Measurements from ENCODE around the gene KRT72. TPM values are rescaled to one million over a fixed set of nuclear protein-coding genes. Genes with fewer than 3 reads are reported as not detected.

KRT72 gene
- total and polyA plus RNA-seq, 2 of the 13 experiments (the other 11 are each of a cell fraction or from before 2014, with no cell fraction given): not detected

DNA sequence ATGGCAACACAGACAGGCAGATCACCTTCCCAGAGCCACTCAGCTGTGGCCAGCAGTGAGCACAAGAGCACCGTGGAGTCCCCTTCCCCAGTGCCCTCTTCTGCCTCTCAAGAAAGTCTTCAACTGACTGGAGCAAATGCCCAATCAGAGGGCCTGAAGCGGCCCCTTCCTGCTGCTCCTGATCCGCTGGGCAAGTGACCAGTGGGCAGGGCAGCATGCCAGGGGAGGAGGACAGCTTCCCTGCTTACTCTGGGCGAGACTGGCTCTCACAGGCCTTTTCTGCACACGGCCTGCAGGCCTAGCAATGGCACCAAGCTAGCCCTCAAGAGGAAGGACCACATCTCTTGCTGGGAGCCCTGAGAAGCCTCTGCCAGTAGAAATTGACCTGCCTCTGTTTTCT lies 49.2 kb downstream of the KRT72 start (continued):
- TF ChIP-seq, protein P1, sequence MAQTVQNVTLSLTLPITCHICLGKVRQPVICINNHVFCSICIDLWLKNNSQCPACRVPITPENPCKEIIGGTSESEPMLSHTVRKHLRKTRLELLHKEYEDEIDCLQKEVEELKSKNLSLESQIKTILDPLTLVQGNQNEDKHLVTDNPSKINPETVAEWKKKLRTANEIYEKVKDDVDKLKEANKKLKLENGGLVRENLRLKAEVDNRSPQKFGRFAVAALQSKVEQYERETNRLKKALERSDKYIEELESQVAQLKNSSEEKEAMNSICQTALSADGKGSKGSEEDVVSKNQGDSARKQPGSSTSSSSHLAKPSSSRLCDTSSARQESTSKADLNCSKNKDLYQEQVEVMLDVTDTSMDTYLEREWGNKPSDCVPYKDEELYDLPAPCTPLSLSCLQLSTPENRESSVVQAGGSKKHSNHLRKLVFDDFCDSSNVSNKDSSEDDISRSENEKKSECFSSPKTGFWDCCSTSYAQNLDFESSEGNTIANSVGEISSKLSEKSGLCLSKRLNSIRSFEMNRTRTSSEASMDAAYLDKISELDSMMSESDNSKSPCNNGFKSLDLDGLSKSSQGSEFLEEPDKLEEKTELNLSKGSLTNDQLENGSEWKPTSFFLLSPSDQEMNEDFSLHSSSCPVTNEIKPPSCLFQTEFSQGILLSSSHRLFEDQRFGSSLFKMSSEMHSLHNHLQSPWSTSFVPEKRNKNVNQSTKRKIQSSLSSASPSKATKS (CRISPR knock-in tag; IDR thresholded peaks at IDR 0.05): no peak
- TF ChIP-seq, protein P2, sequence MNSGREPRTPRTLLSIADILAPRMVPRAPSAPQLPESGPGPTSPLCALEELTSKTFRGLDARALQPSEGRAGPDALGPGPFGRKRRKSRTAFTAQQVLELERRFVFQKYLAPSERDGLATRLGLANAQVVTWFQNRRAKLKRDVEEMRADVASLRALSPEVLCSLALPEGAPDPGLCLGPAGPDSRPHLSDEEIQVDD (CRISPR knock-in tag; IDR thresholded peaks at IDR 0.05; ENCODE audit: borderline replicate concordance): no peak
- TF ChIP-seq ZIK1 (CRISPR knock-in tag; IDR thresholded peaks at IDR 0.05; ENCODE audit: borderline replicate concordance, low read depth) (no peak), ZBTB1 (CRISPR knock-in tag; IDR thresholded peaks at IDR 0.05; ENCODE audit: borderline replicate concordance) (no peak), ZNF772 (CRISPR knock-in tag; IDR thresholded peaks at IDR 0.05) (no peak), MTF1 (CRISPR knock-in tag; IDR thresholded peaks at IDR 0.05) (no peak)

DNA sequence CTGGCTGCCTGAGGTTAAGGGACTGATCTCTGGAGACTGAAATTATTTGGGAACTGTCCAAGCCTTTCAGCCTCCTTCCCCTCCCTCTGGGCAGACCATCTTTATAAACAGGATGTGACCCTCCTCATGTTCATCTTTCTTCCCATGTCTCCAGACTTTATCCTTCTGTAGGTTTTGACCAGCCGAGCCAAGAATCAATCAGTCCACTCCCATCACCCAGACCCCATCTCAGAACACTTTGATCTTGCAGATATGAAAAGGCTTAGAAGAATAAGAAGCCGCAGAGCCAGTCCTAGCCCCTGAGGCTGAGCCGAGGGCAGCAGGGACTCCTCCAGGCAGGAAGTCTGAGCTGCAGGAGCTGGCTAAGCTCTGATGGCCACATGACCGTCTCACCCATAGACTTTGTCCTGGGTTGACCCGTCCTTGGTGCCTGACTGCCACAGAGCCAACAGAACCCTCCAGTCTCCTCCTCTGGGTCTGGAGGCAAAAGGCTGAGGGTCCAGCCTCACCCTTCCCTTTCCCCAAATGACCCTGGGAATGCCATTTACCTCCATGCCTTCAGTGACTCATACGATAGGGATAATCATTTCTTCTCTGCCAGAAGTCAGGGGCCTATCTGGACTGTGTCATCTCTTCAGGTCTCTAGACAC lies 49.9 kb downstream of the KRT72 start:
- DNase-seq (ENCODE audit: low spot score): no peak
- 14% methylated on average over 4 of the region's 6 CpGs for WGBS (ENCODE audit: low lambda C conversion rate)
- Histone ChIP-seq H3K9ac (ENCODE audit: insufficient read depth, low read depth, low read length) (no peak overlapping the region), H3K79me2 (ENCODE audit: insufficient read depth, low read length) (no peaks in the 10 kb centered on the region), H3K36me3 (replicated peaks in 1 of 2; ENCODE audit: control insufficient read depth in 1 of 2, insufficient read depth in 2 of 2, low read length in 2 of 2) (no peaks in the 10 kb centered on the region), H3K4me1 (ENCODE audit: insufficient read depth, low read length) (no peaks in the 10 kb centered on the region), H3K27me3 (ENCODE audit: control insufficient read depth in 1 of 2, insufficient read depth in 2 of 2, low read length in 2 of 2) (peaks cover 3 to 55% of the 10 kb centered on the region in 2 experiments; a peak in 4 of 5 replicates), H3K9me3 (ENCODE audit: low read length) (no peaks in the 10 kb centered on the region), H3K4me3 (replicated peaks in 1 of 3; ENCODE audit: insufficient read depth in 1 of 3, low read depth in 2 of 3, low read length in 3 of 3) (no peak overlapping the region), H3K27ac (ENCODE audit: extremely low read length, insufficient read depth, low read length) (no peak overlapping the region), H3K4me2 (ENCODE audit: low read depth, low read length) (no peak overlapping the region), H2AFZ (ENCODE audit: low read length) (no peak overlapping the region), H4K20me1 (ENCODE audit: insufficient read depth, low read length) (no peaks in the 10 kb centered on the region)
- in situ Hi-C loops (cut with HindIII; ENCODE audit: extremely low pct_ligation_motif_present, low pct_unique_long_range_greater_than_20kb) (no loop called here), intact Hi-C loops (cut with micrococcal nuclease; ENCODE audit: unreplicated experiment) (no loop called here)
- no peak; the same call in 2 of the 3 replicates for ATAC-seq
- POLR2A ChIA-PET: no interaction called here
- no TSS peak for BruUV-seq (replicated peaks)
- FAIRE-seq: no peak
- CTCF ChIA-PET (ENCODE audit: low intra/inter-chr PET ratio, low total read pairs): no interaction called here
- no peak for TF ChIP-seq SPEN (CRISPR knock-in tag; IDR thresholded peaks at IDR 0.05; ENCODE audit: low read depth)
- TF ChIP-seq ATF1 (CRISPR knock-in tag; IDR thresholded peaks at IDR 0.05): no peak
- TF ChIP-seq ZNF83 (CRISPR knock-in tag; IDR thresholded peaks at IDR 0.05; ENCODE audit: borderline replicate concordance): no peak
- TF ChIP-seq NONO (IDR thresholded peaks at IDR 0.05): no peak
- TF ChIP-seq NONO (CRISPR knock-in tag; conservative IDR thresholded peaks at IDR 0.05): no peak
- TF ChIP-seq TBL1XR1 (IDR thresholded peaks at IDR 0.05; ENCODE audit: borderline replicate concordance, low read length, partially characterized antibody): no peak
- no peak for TF ChIP-seq ZNF75D (CRISPR knock-in tag; IDR thresholded peaks at IDR 0.05; ENCODE audit: borderline replicate concordance)
- TF ChIP-seq, protein P3, sequence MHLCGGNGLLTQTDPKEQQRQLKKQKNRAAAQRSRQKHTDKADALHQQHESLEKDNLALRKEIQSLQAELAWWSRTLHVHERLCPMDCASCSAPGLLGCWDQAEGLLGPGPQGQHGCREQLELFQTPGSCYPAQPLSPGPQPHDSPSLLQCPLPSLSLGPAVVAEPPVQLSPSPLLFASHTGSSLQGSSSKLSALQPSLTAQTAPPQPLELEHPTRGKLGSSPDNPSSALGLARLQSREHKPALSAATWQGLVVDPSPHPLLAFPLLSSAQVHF (CRISPR knock-in tag; IDR thresholded peaks at IDR 0.05): no peak
- no peak for TF ChIP-seq CC2D1A (CRISPR knock-in tag; IDR thresholded peaks at IDR 0.05)
- TF ChIP-seq, protein P4, sequence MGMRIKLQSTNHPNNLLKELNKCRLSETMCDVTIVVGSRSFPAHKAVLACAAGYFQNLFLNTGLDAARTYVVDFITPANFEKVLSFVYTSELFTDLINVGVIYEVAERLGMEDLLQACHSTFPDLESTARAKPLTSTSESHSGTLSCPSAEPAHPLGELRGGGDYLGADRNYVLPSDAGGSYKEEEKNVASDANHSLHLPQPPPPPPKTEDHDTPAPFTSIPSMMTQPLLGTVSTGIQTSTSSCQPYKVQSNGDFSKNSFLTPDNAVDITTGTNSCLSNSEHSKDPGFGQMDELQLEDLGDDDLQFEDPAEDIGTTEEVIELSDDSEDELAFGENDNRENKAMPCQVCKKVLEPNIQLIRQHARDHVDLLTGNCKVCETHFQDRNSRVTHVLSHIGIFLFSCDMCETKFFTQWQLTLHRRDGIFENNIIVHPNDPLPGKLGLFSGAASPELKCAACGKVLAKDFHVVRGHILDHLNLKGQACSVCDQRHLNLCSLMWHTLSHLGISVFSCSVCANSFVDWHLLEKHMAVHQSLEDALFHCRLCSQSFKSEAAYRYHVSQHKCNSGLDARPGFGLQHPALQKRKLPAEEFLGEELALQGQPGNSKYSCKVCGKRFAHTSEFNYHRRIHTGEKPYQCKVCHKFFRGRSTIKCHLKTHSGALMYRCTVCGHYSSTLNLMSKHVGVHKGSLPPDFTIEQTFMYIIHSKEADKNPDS (CRISPR knock-in tag; IDR thresholded peaks at IDR 0.05): no peak
- TF ChIP-seq ETV6 (CRISPR knock-in tag; conservative IDR thresholded peaks at IDR 0.05): no peak
- TF ChIP-seq, protein P5, sequence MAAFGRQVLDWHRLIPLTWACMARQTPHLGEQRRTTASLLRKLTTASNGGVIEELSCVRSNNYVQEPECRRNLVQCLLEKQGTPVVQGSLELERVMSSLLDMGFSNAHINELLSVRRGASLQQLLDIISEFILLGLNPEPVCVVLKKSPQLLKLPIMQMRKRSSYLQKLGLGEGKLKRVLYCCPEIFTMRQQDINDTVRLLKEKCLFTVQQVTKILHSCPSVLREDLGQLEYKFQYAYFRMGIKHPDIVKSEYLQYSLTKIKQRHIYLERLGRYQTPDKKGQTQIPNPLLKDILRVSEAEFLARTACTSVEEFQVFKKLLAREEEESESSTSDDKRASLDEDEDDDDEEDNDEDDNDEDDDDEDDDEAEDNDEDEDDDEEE (CRISPR knock-in tag; IDR thresholded peaks at IDR 0.05): no peak
